Gastroesophageal sphincter (tissue), 3 donors: ENCODE data around the gene ZFP42.

Source experiments
- CTCF ChIP-seq, 4 experiments: fragments of 200-600 bp in 2 of 4; fragments of 450-650 bp in 2 of 4; sonication (generic) in 1 of 4; IDR thresholded peaks; one replicate each; pipeline ENCODE4 v1.5.1; 2017 to 2019; ENCODE audit warnings: antibody characterized with exemption in 4 of 4, mild to moderate bottlenecking in 2 of 4, moderate library complexity in 2 of 4
- EP300 ChIP-seq: sonication (generic); formaldehyde crosslinking; IDR thresholded peaks from one replicate; pipeline ENCODE4 v1.6.1; 2017; ENCODE audit warnings: antibody characterized with exemption, mild to moderate bottlenecking
- POLR2A ChIP-seq, 2 donors: fragments of 450-650 bp; IDR thresholded peaks; one replicate each; pipeline ENCODE4 v1.6.1; 2017; ENCODE audit warnings: antibody characterized with exemption in 2 of 2, mild to moderate bottlenecking in 2 of 2, moderate library complexity in 1 of 2
- POLR2AphosphoS5 ChIP-seq: sonication (generic); formaldehyde crosslinking; IDR thresholded peaks from one replicate; pipeline ENCODE4 v1.6.1; 2017; ENCODE audit warnings: antibody characterized with exemption

- no peak for TF ChIP-seq EP300
- no peak for TF ChIP-seq POLR2AphosphoS5
- TF ChIP-seq CTCF (IDR thresholded peaks at IDR 0.05) = no peak
- TF ChIP-seq POLR2A (IDR thresholded peaks at IDR 0.05) = no peak
Measured at GRCh38 chr4:187992971-187993370, 2.6 kb upstream of the ZFP42 start.
